EL (cell line): ENCODE results near the gene CYSTM1.

Experiments
- DNase-seq: peaks from one replicate; pipeline ENCODE4 v3.0.0-alpha.2; 2016

Gene CYSTM1

GRCh38 chr5:140261403-140262171 lies 86.6 kb downstream of the CYSTM1 start:
- DNase-seq, result peak; percentile 92

- no peak for DNase-seq
Measured at GRCh38 chr5:140262221-140262620, 87.2 kb downstream of the CYSTM1 start.

- DNase-seq, result no peak
Measured at GRCh38 chr5:140262839-140263238, 87.9 kb downstream of the CYSTM1 start.

GRCh38 chr5:140265845-140266244 lies 90.9 kb downstream of the CYSTM1 start:
- DNase-seq, result no peak

DNA sequence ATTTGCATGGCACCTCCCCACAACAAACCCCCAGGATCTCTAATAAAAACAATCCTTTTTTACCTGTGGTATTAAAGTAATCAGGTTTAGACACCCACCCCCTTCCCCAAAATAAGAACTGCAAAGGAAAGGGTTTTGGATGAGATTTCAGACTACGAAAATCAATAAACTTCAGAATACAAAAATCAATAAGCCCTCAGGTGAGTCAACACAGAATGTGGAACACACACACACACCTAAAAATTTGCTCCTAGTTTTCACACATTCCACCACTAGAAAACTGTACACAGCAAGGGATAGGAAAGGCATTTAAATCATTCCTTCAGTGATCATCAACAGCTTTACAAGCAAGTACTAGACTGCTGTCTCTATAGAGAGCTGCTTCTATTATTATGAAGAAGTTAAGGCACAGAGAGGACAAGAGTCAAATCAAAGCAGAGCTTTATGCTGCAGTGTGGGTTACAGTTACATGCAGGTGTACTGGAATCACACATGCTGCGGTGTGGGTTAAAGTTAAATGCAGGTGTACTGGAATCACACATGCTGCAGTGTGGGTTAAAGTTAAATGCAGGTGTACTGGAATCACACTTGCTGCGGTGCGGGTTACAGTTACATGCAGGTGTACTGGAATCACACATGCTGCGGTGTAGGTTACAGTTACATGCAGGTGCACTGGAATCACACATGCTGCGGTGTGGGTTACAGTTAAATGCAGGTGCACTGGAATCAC lies 91.6 kb downstream of the CYSTM1 start:
- no peak for DNase-seq

DNA sequence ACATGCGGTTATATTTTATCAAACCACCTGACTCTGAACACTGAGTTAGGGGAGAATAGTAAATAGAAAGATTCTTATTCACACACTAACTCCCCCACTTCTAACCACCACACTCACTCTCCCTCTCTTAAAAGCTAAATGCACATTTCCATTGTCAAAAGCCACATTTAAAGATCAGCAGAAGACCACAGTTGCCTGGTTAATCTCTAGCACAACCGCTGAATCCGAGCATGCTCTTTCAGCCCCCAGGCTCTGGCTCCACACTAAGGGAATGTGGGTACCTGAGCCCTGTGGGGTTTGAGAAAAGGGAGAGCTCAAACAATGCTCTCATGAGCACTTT lies 92.2 kb downstream of the CYSTM1 start:
- DNase-seq, result no peak

DNA sequence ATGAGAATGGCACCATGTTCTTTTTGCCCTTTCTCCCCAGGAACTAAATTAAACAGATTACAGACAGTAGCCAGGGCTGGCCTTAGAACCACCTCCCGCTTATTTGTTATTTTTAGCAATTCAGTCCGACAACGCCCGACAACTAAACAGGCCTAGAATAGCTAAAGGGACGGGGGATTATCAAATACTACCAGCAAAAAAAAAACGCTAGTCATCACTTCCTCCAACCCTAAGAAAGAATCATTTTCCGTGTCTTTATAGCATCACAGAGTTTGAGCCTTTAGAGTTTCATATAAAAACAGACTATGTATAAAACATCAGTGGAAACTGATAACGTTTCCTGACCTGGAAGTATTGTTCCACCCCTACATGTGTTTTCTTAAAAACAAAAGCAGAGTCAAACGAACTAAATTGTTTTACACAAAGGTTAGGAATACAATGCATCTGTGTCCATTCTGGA lies 92.6 kb downstream of the CYSTM1 start:
- no peak for DNase-seq

GRCh38 chr5:140270008-140270407 lies 95.0 kb downstream of the CYSTM1 start:
- DNase-seq, result no peak

GRCh38 chr5:140273401-140273877 lies 98.5 kb downstream of the CYSTM1 start:
- no peak for DNase-seq

DNA sequence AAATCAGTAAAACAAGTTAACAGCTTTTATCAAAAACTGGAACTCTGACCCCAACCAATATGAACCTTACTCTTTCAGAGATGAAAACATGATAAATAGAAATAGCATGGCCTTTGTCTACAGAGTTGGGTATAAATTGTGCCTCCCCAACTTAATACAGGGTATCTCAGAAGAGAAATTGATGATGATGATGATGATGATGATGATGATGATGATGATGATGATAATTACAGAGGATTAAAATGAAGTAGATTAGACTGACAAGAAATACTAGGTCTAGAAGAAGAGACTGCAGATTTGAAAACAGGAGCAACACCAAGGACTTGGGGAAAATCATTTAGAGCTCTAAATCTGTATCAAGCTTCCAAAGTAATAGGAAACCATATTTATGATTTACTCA lies 100.8 kb downstream of the CYSTM1 start:
- no peak for DNase-seq

GRCh38 chr5:140282266-140282665 lies 107.3 kb downstream of the CYSTM1 start:
- DNase-seq, result no peak

GRCh38 chr5:140284013-140284412 lies 109.0 kb downstream of the CYSTM1 start:
- no peak for DNase-seq

DNA sequence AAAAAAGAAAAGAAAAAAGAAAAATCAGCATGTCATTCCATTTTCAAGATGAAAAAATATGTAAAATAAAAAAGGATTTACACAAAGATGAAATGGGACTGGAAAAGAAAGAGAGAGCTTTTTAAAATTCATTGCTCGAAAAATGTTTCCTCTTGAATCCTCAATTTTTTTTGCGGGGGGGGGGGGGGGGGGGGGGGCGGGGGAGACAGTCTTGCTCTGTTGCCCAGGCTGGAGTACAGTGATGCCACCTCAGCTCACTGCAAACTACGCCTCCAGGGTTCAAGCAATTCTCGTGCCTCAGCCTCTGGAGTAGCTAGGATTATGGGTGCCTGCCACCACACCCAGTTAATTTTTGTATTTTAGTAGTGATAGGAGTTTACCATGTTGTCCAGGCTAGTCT lies 111.4 kb downstream of the CYSTM1 start:
- DNase-seq, result no peak

DNA sequence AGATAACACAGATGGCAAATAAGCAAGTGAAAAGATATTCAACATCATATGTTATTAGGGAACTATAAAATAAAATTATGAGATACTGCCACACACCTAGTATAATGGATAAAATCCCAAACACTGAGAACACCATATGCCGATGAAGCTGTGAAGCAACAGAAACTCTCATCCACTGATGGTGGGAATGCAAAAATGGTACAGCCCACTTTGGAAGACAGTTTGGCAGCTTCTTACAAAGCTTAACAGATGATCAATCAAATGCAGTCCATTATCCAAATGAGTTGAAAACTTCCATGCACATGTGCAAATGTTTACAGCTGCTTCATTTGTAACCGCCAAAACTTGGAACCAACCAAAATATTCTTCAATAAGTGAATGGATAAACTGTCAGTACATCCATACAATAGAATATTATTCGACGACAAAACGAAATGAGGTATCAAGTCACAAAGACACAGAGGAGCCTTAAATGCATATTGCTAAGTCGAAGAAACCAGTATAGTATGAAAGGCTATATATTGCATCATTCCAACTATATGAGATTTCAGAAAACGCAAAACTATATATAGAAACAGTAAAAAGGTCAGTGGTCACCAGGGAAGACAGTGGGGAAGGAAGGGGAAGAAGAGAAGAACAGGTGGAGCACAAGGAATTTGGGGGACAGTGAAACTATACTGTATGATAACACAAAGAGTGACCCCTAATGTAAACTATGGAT lies 113.0 kb downstream of the CYSTM1 start:
- no peak for DNase-seq

DNA sequence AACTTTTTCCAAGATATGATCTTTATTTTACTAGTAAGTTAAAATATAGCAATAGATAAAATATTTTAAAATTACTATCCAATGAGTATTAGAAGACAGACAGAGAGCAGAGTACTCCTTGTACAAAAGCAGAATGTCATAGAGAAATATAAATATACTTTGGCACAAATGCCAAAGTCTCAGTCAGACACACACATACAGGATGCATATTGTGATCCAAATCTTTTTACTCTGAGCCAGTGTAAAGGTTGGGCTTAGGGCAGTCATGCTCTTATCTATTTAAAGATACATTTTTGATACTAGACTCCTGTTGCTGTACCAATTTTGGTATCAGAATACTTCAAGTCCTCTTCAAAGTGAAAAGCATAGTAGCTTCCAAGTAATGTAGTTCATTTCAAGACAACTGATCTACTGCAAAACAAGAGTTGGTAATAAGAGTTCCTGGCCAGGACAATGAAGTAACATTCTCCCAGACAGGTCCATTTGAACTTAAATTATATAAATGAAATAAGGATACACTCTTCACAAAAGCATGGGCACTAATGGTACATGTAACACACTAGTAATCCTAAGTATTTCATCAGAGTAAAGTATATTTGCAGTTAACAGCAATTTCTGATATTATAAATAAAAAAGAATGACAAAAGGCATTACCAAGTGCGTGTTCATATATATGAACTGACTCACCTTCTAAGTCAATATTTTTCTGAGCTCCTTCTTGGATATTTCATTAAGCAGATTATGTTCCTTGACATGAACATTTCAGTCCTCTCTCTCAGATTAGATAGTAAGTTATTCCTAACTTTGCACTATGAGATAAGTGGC lies 117.4 kb downstream of the CYSTM1 start:
- DNase-seq, result peak; percentile 53
